ENCODE data around the gene RIMOC1. TPM values are rescaled to one million over a fixed set of nuclear protein-coding genes. Genes with fewer than 3 reads are reported as not detected.
"Not testable (repeated sequence)": the region's sequence is repeated elsewhere in the genome, so short reads cannot be mapped to it uniquely, and the experiment has no call there.

Gene RIMOC1
- total and polyA plus RNA-seq, 2 experiments from 2014 or later = 14.2 to 29.3 TPM

DNA sequence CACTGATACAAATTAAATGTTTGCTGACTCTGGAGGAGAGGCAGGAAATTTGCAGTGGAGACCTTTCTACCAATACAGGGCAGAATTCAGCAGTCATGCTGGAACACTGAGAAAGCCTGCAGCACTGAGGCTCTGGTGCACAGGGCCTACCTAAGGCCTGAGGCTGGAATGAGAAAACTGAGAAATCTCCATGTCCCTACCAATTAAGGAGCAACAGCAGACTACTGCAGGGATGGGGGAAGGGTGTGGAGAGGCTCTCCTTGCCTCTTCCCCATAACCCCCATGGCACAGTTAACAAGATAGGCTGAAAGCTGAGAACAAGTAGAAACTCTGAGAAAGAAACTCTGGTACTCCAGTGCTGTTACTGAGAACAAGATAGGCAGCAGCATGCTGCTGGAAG is 31.4 kb downstream of the RIMOC1 start:
- DNase-seq (ENCODE audit: low spot score) = no peak
- H3K4me1 ChIP-seq (ENCODE audit: insufficient read depth) = no peaks in the 10 kb centered on the region
- H2AFZ ChIP-seq = no peak overlapping the region
- H3K36me3 ChIP-seq (replicated peaks; ENCODE audit: insufficient read depth, low read depth) = no peaks in the 10 kb centered on the region
- H3K9me3 ChIP-seq (ENCODE audit: low read depth) = no peaks in the 10 kb centered on the region
- no peaks in the 10 kb centered on the region for H4K20me1 ChIP-seq (ENCODE audit: insufficient read depth, poor library complexity, severe bottlenecking)
- TF ChIP-seq, protein P1, sequence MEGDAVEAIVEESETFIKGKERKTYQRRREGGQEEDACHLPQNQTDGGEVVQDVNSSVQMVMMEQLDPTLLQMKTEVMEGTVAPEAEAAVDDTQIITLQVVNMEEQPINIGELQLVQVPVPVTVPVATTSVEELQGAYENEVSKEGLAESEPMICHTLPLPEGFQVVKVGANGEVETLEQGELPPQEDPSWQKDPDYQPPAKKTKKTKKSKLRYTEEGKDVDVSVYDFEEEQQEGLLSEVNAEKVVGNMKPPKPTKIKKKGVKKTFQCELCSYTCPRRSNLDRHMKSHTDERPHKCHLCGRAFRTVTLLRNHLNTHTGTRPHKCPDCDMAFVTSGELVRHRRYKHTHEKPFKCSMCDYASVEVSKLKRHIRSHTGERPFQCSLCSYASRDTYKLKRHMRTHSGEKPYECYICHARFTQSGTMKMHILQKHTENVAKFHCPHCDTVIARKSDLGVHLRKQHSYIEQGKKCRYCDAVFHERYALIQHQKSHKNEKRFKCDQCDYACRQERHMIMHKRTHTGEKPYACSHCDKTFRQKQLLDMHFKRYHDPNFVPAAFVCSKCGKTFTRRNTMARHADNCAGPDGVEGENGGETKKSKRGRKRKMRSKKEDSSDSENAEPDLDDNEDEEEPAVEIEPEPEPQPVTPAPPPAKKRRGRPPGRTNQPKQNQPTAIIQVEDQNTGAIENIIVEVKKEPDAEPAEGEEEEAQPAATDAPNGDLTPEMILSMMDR (IDR thresholded peaks at IDR 0.05; ENCODE audit: poor library complexity) = no peak
- TF ChIP-seq EZH2phosphoT487 (IDR thresholded peaks at IDR 0.05; ENCODE audit: low read depth, severe bottlenecking, unreplicated experiment) (no peak), EZH2 (IDR thresholded peaks at IDR 0.05; ENCODE audit: borderline replicate concordance) (no peak)
- H3K4me2 ChIP-seq = no peak overlapping the region
- H3K27ac ChIP-seq = no peak overlapping the region
- H3K27me3 ChIP-seq = no peaks in the 10 kb centered on the region
- no peak overlapping the region for H3K4me3 ChIP-seq
- H3K79me2 ChIP-seq = no peaks in the 10 kb centered on the region
- H3K9me2 ChIP-seq (replicated peaks; ENCODE audit: insufficient read depth) = no peaks in the 10 kb centered on the region

DNA sequence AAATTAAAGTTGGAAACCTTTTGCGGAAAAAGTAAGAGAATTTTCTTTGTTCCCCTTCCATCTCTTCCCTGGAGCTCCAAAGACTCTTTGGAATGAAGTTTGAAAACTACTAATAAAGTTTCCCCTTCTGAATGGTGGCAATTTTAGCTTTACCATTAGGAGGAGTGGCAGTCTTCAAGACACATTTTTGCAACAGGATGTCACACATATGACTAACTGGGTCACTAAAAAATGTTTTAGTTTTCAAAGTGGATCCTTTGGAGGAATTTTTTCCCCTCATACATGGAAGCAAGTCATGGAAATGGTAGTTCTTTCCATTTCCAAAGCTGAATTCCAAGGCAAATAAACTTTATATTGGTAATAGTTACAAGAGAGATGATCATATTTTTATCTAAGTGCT is 36.5 kb downstream of the RIMOC1 start:
- Histone ChIP-seq H3K27ac (no peak overlapping the region), H4K20me1 (ENCODE audit: insufficient read depth, poor library complexity, severe bottlenecking) (no peaks in the 10 kb centered on the region), H3K79me2 (no peaks in the 10 kb centered on the region), H3K4me3 (no peak overlapping the region), H2AFZ (no peak overlapping the region), H3K4me2 (no peak overlapping the region), H3K9me3 (ENCODE audit: low read depth) (no peaks in the 10 kb centered on the region), H3K36me3 (replicated peaks; ENCODE audit: insufficient read depth, low read depth) (no peaks in the 10 kb centered on the region), H3K9me2 (replicated peaks; ENCODE audit: insufficient read depth) (no peaks in the 10 kb centered on the region), H3K27me3 (no peaks in the 10 kb centered on the region), H3K4me1 (ENCODE audit: insufficient read depth) (no peaks in the 10 kb centered on the region)
- 95% methylated on average over 1 of the region's 1 CpG for WGBS (ENCODE audit: low lambda C conversion rate, missing lambda C conversion rate)
- no peak for TF ChIP-seq EZH2 (IDR thresholded peaks at IDR 0.05; ENCODE audit: borderline replicate concordance)
- TF ChIP-seq, protein P1 (IDR thresholded peaks at IDR 0.05; ENCODE audit: poor library complexity) = no peak
- DNase-seq (ENCODE audit: low spot score) = no peak

- H3K36me3 ChIP-seq (replicated peaks; ENCODE audit: insufficient read depth, low read depth); H4K20me1 ChIP-seq (ENCODE audit: insufficient read depth, poor library complexity, severe bottlenecking); H3K4me1 ChIP-seq (ENCODE audit: insufficient read depth); H3K4me2 ChIP-seq; DNase-seq (ENCODE audit: low spot score); H3K79me2 ChIP-seq; H2AFZ ChIP-seq; H3K27me3 ChIP-seq; H3K4me3 ChIP-seq; H3K27ac ChIP-seq; H3K9me3 ChIP-seq (ENCODE audit: low read depth); H3K9me2 ChIP-seq (replicated peaks; ENCODE audit: insufficient read depth): not testable (repeated sequence)
- WGBS (ENCODE audit: low lambda C conversion rate, missing lambda C conversion rate) = 76% methylated on average over 7 of the region's 7 CpGs
These were observed 41.3 kb downstream of the RIMOC1 start for GRCh38 chr5:41945332-41945955.

DNA sequence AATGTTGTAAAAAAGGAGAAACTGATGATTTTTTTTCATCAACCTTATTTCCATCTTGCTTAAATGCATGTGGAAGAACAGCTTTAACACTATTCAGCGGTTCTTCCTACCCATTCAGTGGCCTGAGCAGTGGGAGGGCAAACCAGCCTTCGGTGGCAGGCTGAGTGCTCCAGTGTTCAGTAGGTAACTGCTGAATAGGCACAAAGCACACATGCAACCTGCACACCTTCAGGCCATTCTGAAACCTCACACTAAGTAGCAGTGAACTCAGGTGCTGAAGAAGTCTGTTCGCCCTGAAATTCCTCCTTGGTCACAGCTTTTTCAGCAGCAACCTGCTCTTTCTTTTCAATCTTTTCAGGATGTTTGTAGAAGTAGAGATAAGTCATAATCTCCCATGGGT is 47.1 kb downstream of the RIMOC1 start:
- DNase-seq (ENCODE audit: low spot score) = no peak

More for the DNA sequence above, 47.1 kb downstream of the RIMOC1 start:
- H4K20me1 ChIP-seq (ENCODE audit: insufficient read depth, poor library complexity, severe bottlenecking) = no peaks in the 10 kb centered on the region
- 80% methylated on average over 3 of the region's 3 CpGs for WGBS (ENCODE audit: low lambda C conversion rate, missing lambda C conversion rate)
- no peak overlapping the region for H3K4me3 ChIP-seq
- no peak for TF ChIP-seq EZH2 (IDR thresholded peaks at IDR 0.05; ENCODE audit: borderline replicate concordance)
- TF ChIP-seq, protein P1 (IDR thresholded peaks at IDR 0.05; ENCODE audit: poor library complexity) = no peak
- no peak for TF ChIP-seq EZH2phosphoT487 (IDR thresholded peaks at IDR 0.05; ENCODE audit: low read depth, severe bottlenecking, unreplicated experiment)
- H3K4me1 ChIP-seq (ENCODE audit: insufficient read depth) = no peaks in the 10 kb centered on the region
- no peaks in the 10 kb centered on the region for H3K9me3 ChIP-seq (ENCODE audit: low read depth)
- no peaks in the 10 kb centered on the region for H3K27me3 ChIP-seq
- no peaks in the 10 kb centered on the region for H3K9me2 ChIP-seq (replicated peaks; ENCODE audit: insufficient read depth)
- H3K36me3 ChIP-seq (replicated peaks; ENCODE audit: insufficient read depth, low read depth) = no peaks in the 10 kb centered on the region
- no peak overlapping the region for H3K4me2 ChIP-seq
- no peaks in the 10 kb centered on the region for H3K79me2 ChIP-seq
- no peak overlapping the region for H2AFZ ChIP-seq
- no peak overlapping the region for H3K27ac ChIP-seq

Other genes with a start within 250 kb of the RIMOC1 start
- gene OXCT1, start 33.9 kb upstream of the RIMOC1 start, total RNA-seq = 12.6 and 16.9 TPM in 2 replicates
- gene OXCT1, start 33.9 kb upstream of the RIMOC1 start, polyA plus RNA-seq = 7.8 and 12.4 TPM in 2 replicates
- 11.7 and 15.3 TPM in 2 replicates for gene FBXO4, start 20.9 kb downstream of the RIMOC1 start, total RNA-seq
- 8.3 and 10.3 TPM in 2 replicates for gene FBXO4, start 20.9 kb downstream of the RIMOC1 start, polyA plus RNA-seq

Measured in hepatocyte (in vitro differentiated cells).